Glutamatergic neuron (in vitro differentiated cells): Measurements from ENCODE around the gene DPEP1. TPM values are rescaled to one million over a fixed set of nuclear protein-coding genes. Genes with fewer than 3 reads are reported as not detected.
A peak's percentile ranks its signal among the peaks of the same experiment; 100 is the strongest.

Source experiments
- DNase-seq: peaks from one replicate; pipeline ENCODE4 v3.0.0; 2022
- H3K27ac Mint-ChIP-seq: one replicate; pipeline ENCODE4 v1.8.0; 2020; ENCODE audit warnings: mild to moderate bottlenecking, mixed read lengths, inconsistent platforms; ENCODE audit not compliant: unreplicated experiment
- H3K27me3 Mint-ChIP-seq: one replicate; pipeline ENCODE4 v1.8.0; 2020; ENCODE audit warnings: mild to moderate bottlenecking, moderate library complexity, mixed read lengths, inconsistent platforms; ENCODE audit not compliant: unreplicated experiment
- H3K36me3 Mint-ChIP-seq: one replicate; pipeline ENCODE4 v1.8.0; 2020; ENCODE audit warnings: mild to moderate bottlenecking, mixed read lengths, inconsistent platforms; ENCODE audit not compliant: unreplicated experiment
- H3K4me1 Mint-ChIP-seq: one replicate; pipeline ENCODE4 v1.8.0; 2020; ENCODE audit warnings: mild to moderate bottlenecking, low read depth, mixed read lengths, inconsistent platforms; ENCODE audit not compliant: unreplicated experiment
- H3K4me3 Mint-ChIP-seq: one replicate; pipeline ENCODE4 v1.8.0; 2020; ENCODE audit warnings: mild to moderate bottlenecking, mixed read lengths, inconsistent platforms; ENCODE audit not compliant: unreplicated experiment
- H3K9me3 Mint-ChIP-seq: one replicate; pipeline ENCODE4 v1.8.0; 2020; ENCODE audit warnings: mild to moderate bottlenecking, moderate library complexity, mixed read lengths, inconsistent platforms; ENCODE audit not compliant: unreplicated experiment
- CTCF ChIP-seq: fragments of 200-600 bp; sonication (generic); IDR thresholded peaks from one replicate; pipeline ENCODE4 v1.5.0; 2021; ENCODE audit not compliant: partially characterized antibody, unreplicated experiment
- total RNA-seq: library from RNA; stranded (reverse); fragmentation: NEBNext Ultra II Directional; extraction: Animal tissue kit (Norgen Biotek cat#: 25700); gene quantifications from one replicate; pipeline ENCODE4 v1.2.1, GENCODE V29; 2021; ENCODE audit not compliant: unreplicated experiment

Gene DPEP1
- total RNA-seq, 1 donor from 2014 or later, result 0.39 TPM

GRCh38 chr16:89572073-89572484, 41.4 kb upstream of the DPEP1 start:
- no peak overlapping the region for H3K27ac Mint-ChIP-seq
- peaks cover 14% of the 10 kb centered on the region for H3K9me3 Mint-ChIP-seq
- no peak for DNase-seq
- peaks cover 10% of the 10 kb centered on the region for H3K27me3 Mint-ChIP-seq
- peaks cover 15% of the 10 kb centered on the region for H3K4me1 Mint-ChIP-seq
- H3K4me3 Mint-ChIP-seq, result no peak overlapping the region
- TF ChIP-seq CTCF, result no peak
- no peaks in the 10 kb centered on the region for H3K36me3 Mint-ChIP-seq

- peaks cover 15% of the 10 kb centered on the region for H3K4me1 Mint-ChIP-seq
- no peak overlapping the region for H3K4me3 Mint-ChIP-seq
- DNase-seq, result no peak
- peaks cover 14% of the 10 kb centered on the region for H3K27me3 Mint-ChIP-seq
- H3K27ac Mint-ChIP-seq, result peak overlapping the region; percentile 38
- peaks cover 13% of the 10 kb centered on the region for H3K9me3 Mint-ChIP-seq
- no peak for TF ChIP-seq CTCF
- H3K36me3 Mint-ChIP-seq, result no peaks in the 10 kb centered on the region
Measured at GRCh38 chr16:89572485-89573205, 40.8 kb upstream of the DPEP1 start.

- H3K4me3 Mint-ChIP-seq, result peak overlapping the region; percentile 44
- H3K4me1 Mint-ChIP-seq, result peaks cover 15% of the 10 kb centered on the region
- no peak for TF ChIP-seq CTCF
- peaks cover 12% of the 10 kb centered on the region for H3K9me3 Mint-ChIP-seq
- H3K27ac Mint-ChIP-seq, result peak overlapping the region; percentile 93
- H3K36me3 Mint-ChIP-seq, result no peaks in the 10 kb centered on the region
- DNase-seq, result peak; percentile 69
- H3K27me3 Mint-ChIP-seq, result peaks cover 17% of the 10 kb centered on the region
Measured at GRCh38 chr16:89573826-89574680, 39.4 kb upstream of the DPEP1 start.

- no peak overlapping the region for H3K4me3 Mint-ChIP-seq
Measured at GRCh38 chr16:89574681-89575246, 38.7 kb upstream of the DPEP1 start.

More at GRCh38 chr16:89574681-89575246, 38.7 kb upstream of the DPEP1 start:
- Mint-ChIP-seq H3K4me1 (peaks cover 15% of the 10 kb centered on the region), H3K27ac (no peak overlapping the region), H3K9me3 (peaks cover 12% of the 10 kb centered on the region), H3K36me3 (no peaks in the 10 kb centered on the region), H3K27me3 (peaks cover 15% of the 10 kb centered on the region)
- peak; percentile 88 for DNase-seq
- peak; percentile 65 for TF ChIP-seq CTCF
